Frontal cortex (tissue), 4 donors: Measurements from ENCODE around the gene HLA-DRB5. TPM values are rescaled to one million over a fixed set of nuclear protein-coding genes. Genes with fewer than 3 reads are reported as not detected.
"Not testable (repeated sequence)": the region's sequence is repeated elsewhere in the genome, so short reads cannot be mapped to it uniquely, and the experiment has no call there.

Source experiments
- DNase-seq, 2 donors: peaks; one replicate each; pipeline ENCODE4 v3.0.0; 2012; ENCODE audit warnings: low spot score in 2 of 2
- FAIRE-seq: peaks from 2 replicates; lab custom pipeline; 2012; peaks lifted over from hg19 to GRCh38; lab: Jason Lieb, UNC
- total RNA-seq: library from RNA; depleted of rRNA; stranded (reverse); fragments of >200 nt; gene quantifications from one replicate; pipeline ENCODE4 v1.2.3, GENCODE V29; 2014
- donor health status: control.
- donor health status: control.
- donor health status: control.

Gene HLA-DRB5
- 1.6 TPM for total RNA-seq

DNA sequence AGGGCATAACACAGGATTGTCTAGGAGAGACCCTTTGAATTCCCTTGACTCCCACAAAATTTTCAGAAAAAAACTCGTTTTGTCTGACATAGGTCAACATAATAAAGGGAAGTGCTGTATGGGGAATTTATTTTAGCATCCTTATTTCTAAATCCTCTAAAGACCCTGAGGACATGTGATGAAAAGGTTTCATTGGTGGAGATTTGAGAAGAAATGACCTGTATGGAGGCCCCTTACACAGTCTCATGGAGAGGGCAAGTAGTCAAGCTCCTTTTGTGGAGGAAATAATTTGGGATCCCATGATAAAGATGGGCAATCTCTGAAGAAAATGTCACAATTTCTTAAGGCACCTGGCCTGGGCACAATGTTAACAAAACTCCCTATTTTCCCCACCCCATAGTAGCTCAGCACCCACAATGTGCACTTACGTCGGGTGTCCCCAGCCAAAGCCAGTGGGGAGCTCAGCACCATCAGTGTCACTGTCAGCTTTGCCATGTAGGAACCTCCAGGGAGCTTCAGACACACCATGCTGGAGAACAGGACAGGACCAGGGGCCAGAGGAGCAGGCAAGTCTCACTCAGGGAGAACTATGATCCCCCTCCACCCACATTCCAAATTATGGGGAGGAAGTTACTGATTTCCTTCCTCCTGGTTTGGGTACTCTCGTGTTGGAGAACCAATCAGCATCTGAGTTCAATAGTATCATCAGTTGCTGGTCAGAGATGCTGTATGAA lies at the start of gene HLA-DRB5:
HLA-DRB5 (minus strand) TSS at position 591 of the 734 bp plus-strand sequence; CDS start at position 528, 63 bp downstream.
- no peak for FAIRE-seq
- no peak for DNase-seq

DNA sequence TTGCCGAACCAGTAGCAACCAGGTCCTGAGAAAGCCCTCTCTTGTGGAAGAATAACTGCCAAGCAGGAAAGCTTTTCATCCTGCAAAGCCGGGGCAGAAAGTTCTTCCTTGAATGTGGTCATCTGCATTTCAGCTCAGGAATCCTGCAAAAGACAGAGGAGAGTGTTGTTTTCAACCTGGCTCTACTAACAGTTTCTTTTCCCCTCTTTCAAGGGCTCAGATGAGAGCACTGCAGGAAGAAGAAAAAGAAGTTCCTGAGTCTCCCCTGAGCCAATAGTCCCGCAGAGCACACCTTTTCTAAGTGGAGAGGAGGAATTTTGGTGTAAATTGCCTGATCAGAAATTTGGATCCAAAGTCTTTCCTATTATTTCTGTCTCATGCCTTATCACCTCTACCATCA lies 48.9 kb upstream of the HLA-DRB5 start:
- FAIRE-seq (no peak), DNase-seq (no peak)

GRCh38 chr6:32577493-32577892 lies 47.4 kb upstream of the HLA-DRB5 start:
- DNase-seq, FAIRE-seq: not testable (repeated sequence)

- FAIRE-seq = no peak
- DNase-seq = no peak
Measured at GRCh38 chr6:32576250-32576649, 46.2 kb upstream of the HLA-DRB5 start.

DNA sequence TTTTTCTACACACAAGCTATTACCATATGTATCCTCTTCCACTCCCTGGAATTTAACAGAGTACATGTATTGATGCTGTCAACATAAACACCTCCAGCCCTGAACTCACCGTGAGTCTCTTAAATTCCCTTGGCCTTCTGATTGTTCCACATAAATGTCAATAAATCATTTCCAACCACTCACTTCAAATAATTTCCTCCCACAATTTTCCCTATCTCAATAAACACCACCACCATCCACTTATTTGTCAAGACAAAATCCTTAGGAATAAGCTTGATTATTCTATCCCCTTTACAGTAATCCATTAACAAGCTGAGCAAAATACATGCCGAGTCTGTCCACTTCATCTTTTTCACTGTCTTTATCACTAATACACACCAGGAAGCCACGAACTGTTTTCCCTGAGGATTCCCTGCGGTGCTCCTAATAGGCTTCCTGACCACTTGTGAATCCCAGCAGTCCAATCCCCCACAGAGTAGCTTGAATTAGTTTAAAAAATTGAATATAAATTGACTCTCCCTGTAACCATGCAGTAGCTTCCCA lies 40.3 kb upstream of the HLA-DRB5 start:
- no peak for DNase-seq
- FAIRE-seq = no peak

DNA sequence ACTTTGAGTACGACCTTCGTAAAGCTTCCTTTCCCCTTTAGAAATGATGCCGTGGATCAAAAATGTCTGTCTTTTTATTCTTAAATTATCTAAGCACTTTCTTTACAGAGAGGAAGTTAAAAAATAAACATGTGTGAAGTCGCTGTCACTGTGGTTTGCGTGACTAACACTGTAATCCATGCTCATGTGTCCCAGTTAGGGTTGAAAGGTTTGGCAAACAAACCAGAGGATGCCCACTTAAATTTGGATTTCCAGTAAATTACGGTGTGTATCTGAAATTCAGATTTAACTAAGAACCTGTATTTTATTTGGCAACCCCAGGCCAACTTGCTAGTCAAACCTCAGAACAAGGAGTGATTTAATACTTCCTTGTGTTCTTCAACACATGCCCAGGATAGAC lies 38.5 kb upstream of the HLA-DRB5 start:
- FAIRE-seq (no peak), DNase-seq (no peak)

DNA sequence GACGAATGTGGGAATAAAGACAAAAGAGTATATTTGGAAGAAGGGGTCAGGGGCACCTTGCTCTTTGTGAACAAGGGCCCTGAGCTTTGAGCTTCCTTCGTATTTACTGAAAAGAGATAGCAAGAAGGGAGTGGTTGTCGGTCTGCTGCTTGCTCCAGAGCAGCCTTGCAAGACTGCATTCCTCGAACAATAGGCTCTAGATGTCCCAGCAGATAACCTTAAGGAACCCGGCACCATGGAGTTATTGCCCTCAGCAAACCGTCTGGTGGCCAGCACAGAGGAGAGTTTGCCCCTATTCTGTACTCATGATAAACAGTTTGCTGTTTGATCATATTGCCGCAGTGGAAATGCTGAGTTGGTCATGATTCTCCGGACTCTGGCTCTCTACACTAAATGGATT lies 36.9 kb upstream of the HLA-DRB5 start:
- no peak for DNase-seq
- no peak for FAIRE-seq

DNA sequence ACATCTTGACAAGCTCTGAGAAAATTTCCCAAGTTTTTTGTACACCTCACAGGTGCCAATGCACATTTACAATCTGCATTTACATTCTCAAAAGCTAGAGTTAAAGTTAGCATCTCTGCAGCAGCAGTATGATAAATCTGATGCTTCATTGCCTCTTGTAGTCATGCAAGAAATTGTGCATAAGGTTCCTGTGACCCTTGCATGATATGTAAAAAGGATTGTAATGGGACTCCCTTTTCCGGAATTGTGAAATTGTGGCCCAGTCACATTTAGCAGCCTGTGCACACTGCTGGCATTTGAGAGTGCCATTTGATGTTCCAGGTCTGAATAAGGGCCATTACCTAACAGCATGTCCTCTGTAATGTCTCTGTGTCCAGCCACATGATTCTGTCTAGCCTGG lies 35.4 kb upstream of the HLA-DRB5 start:
- no peak for FAIRE-seq
- DNase-seq = no peak

- no peak for DNase-seq
- no peak for FAIRE-seq
Measured at GRCh38 chr6:32562940-32563339, 32.9 kb upstream of the HLA-DRB5 start.

GRCh38 chr6:32559747-32560146 lies 29.7 kb upstream of the HLA-DRB5 start:
- FAIRE-seq (no peak), DNase-seq (no peak)

GRCh38 chr6:32558426-32559057 lies 28.5 kb upstream of the HLA-DRB5 start:
- FAIRE-seq (no peak), DNase-seq (no peak)

DNA sequence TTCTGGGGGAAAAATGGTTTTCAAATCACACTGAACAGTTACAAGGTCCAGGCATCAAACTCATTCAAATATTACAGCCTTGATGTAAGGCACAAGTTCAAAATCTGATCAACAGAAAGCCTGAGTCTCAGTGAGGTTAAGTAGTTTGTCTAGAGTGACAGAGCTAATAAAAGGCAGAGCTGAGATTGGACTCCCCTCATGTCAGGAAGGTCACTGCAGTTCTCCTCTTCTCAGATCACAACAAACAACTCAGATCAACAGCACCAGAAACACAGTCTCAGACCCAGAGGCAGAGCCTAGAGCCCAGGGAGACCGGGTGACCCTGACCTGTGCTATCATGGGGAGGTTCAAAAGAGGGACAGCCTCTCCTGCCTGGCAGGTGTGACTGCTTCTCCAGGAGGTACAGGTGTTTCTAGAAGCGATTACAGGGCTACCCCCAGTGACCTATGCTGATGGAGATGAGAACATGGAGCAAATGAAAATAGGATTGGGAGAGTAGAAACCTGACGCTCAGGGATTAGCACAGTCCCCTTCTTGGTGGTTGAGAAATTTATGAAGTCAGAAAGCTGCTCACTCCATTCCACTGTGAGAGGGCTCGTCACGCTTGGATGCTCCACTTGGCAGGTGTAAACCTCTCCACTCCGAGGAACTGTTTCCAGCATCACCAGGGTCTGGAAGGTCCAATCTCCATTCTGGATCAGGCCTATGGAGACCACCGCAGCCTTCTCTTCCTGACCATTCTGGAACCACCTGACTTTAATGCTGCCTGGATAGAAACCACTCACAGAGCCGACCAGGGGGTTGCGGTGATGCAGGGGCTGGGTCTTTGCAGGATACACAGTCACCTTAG lies 24.3 kb upstream of the HLA-DRB5 start:
- DNase-seq (no peak), FAIRE-seq (no peak)

DNA sequence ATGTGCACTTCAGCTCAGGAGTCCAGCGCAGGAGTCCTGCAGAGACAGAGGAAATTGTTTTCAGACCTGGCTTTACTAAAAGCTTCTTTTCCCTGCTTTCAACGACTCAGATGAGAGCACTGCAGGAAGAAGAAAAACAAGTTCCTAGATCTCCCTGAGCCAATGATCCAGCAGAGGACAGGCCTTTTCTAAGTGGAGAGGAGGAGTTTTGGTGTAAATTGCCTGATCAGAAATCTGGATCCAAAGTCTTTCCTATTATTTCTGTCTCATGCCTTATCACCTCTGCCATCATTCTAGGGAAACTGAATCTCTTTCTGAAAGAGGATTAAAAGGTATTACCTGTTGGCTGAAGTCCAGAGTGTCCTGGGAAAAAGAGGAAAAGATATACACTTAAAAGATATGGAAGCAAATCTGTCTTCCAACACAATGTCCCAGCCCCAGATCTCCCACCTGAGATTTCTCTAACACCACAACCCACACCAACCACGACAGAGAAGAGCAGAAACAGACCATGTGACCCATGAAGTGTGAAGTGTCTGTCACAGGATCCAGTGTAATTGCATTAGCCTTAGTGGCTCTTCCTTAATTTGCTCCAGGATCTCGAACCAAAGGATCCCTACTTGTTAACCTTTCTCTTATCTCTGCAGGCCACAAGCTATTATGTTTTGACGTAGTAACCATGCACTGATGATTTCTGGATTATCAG lies 23.1 kb upstream of the HLA-DRB5 start:
- DNase-seq (no peak), FAIRE-seq (no peak)

DNA sequence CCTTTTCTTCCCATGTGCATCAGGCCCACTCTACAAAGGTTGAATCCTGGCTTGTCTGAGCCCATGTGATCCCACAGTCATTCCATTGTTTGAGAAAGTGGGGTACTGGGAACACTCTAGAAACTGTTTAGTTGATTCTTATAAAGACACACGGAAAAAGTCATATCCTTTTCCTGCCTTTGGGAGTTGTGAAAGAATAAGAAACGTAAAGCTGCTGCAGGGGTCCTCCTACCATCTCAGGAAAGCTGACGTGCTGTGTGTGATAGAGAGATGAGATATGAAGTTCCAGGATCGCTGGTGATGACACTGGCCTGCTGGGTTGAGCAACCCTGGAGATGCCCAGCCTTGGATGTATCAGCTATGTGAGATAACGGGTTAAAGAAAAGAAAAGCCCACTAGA lies 21.3 kb upstream of the HLA-DRB5 start:
- FAIRE-seq (no peak), DNase-seq (no peak)

- DNase-seq (no peak), FAIRE-seq (no peak)
Measured at GRCh38 chr6:32539839-32540238, 9.8 kb upstream of the HLA-DRB5 start.

- not testable (repeated sequence) for FAIRE-seq, DNase-seq
Measured at GRCh38 chr6:32530431-32530793, 325 bp upstream of the HLA-DRB5 start.

GRCh38 chr6:32522302-32523047 lies 7.6 kb downstream of the HLA-DRB5 start:
- DNase-seq (no peak), FAIRE-seq (no peak)

DNA sequence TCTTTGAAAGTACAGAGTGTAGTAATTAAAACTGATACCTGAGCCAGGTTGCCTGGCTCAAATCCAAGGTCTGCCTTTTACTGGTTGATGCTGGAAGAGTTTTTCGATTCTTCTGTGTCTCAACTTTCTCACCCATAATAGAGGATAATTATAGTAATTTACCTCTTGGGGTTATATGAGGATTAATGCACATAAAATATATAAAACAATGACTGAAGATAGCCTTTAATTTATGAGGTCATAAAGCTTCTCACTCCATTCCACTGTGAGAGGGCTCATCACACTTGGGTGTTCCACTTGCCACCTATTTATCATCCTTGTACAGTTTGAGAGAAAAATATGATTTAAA lies 10.2 kb downstream of the HLA-DRB5 start:
- DNase-seq (no peak), FAIRE-seq (no peak)

DNA sequence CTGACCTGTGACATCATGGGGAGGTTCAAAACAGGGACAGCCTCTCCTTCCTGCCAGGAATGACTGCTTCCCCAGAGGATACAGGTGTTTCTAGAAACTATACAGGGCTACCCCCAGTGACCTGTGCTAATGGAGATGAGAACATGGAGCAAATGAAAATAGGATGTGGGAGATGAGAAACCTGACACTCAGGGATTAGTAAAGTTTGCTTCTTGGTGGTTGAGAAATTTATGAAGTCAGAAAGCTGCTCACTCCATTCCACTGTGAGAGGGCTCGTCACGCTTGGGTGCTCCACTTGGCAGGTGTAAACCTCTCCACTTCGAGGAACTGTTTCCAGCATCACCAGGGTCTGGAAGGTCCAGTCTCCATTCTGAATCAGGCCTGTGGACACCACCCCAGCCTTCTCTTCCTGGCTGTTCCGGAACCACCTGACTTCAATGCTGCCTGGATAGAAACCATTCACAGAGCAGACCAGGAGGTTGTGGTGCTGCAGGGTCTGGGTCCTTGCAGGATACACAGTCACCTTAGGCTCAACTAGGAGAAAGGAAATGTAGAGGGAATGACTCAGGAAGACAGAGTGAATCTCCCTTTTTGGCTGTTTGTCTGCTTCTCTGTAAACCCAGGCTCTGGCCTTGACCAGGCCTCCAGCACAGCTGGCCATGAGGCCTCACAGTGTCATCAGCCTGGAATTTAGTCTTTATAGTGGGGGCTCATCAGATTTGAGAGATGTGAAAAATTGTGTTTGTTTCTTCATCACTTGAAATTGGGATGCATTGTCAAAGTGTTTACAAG lies 10.8 kb downstream of the HLA-DRB5 start:
- no peak for FAIRE-seq

More for the DNA sequence above, 10.8 kb downstream of the HLA-DRB5 start:
- no peak for DNase-seq
